K562 (cell line): Measurements from ENCODE around the gene ST3GAL5. TPM values are rescaled to one million over a fixed set of nuclear protein-coding genes. Genes with fewer than 3 reads are reported as not detected.

Experiments
- ATAC-seq: fragments of 200-7000 bp; cut with Tn5 transposase; 3 replicates; pipeline ENCODE4 v1.9.1; 2020; ENCODE audit warnings: moderate library complexity
- BruUV-seq: library from RNA; stranded (reverse); fragments of 400-500 nt; replicated peaks from 2 replicates; lab custom pipeline; 2021; lab: Mats Ljungman, UMichigan
- CTCF ChIA-PET: fragments of 300-600 bp; formaldehyde crosslinking; extraction: SDS; loops from one replicate; lab custom pipeline; 2021; ENCODE audit warnings: low intra/inter-chr PET ratio; lab: Yijun Ruan, JAX
- POLR2A ChIA-PET: fragments of 300-600, 350-650 bp; sonication (Branson Sonifier 250); formaldehyde crosslinking; extraction: SDS; loops from one replicate; lab custom pipeline; 2021; ENCODE audit warnings: antibody characterized with exemption, inconsistent platforms; lab: Yijun Ruan, JAX
- DNase-seq, 4 experiments: peaks; one replicate each; pipeline versions ENCODE4 v3.0.0 to v3.0.0-alpha.2; 2011 to 2018; ENCODE audit warnings: low spot score in 3 of 4, mixed read lengths in 3 of 4; ENCODE audit errors: extremely low read depth in 1 of 4
- FAIRE-seq: peaks from 2 replicates; lab custom pipeline; 2011; peaks lifted over from hg19 to GRCh38; lab: Jason Lieb, UNC
- H2AFZ ChIP-seq: 2 replicates; pipeline ENCODE4 v1.6.0; 2011; ENCODE audit warnings: low read depth, low read length, control low read depth, inconsistent platforms
- H3K27ac ChIP-seq: fragments of 200-600 bp; 3 replicates; pipeline ENCODE4 v1.8.0; 2011; ENCODE audit warnings: low read depth, mild to moderate bottlenecking, control low read depth, inconsistent platforms, low read length, moderate library complexity, mixed read lengths; ENCODE audit errors: extremely low read depth
- H3K27me3 ChIP-seq, 2 experiments: fragments of 300-600 bp in 1 of 2; 2 replicates in 1 of 2; 3 replicates in 1 of 2; pipeline versions ENCODE4 v1.6.0 to v1.8.0; 2011; ENCODE audit warnings: inconsistent platforms in 2 of 2, low read length in 2 of 2, mild to moderate bottlenecking in 1 of 2, mixed read lengths in 1 of 2, moderate library complexity in 1 of 2; ENCODE audit not compliant: control insufficient read depth in 2 of 2, insufficient read depth in 2 of 2
- H3K36me3 ChIP-seq: fragments of 300-600 bp; 3 replicates; pipeline ENCODE4 v1.8.0; 2011; ENCODE audit warnings: mild to moderate bottlenecking, low read length, inconsistent platforms; ENCODE audit not compliant: control insufficient read depth, insufficient read depth
- H3K4me1 ChIP-seq, 2 experiments: fragments of 200-600 bp in 1 of 2; replicated peaks in 1 of 2; 2 replicates in 1 of 2; 3 replicates in 1 of 2; pipeline versions ENCODE4 v1.5.1 to v1.8.0; 2011; ENCODE audit warnings: inconsistent platforms in 2 of 2, low read length in 2 of 2, mild to moderate bottlenecking in 1 of 2, mixed read lengths in 1 of 2, moderate library complexity in 1 of 2; ENCODE audit not compliant: control insufficient read depth in 2 of 2, insufficient read depth in 2 of 2
- H3K4me2 ChIP-seq: 2 replicates; pipeline ENCODE4 v1.6.1; 2011; ENCODE audit warnings: low read length, control low read depth, inconsistent platforms, mixed read lengths; ENCODE audit not compliant: insufficient read depth
- H3K4me3 ChIP-seq: fragments of 200-600 bp; sonication (generic), shearing (Covaris generic); 2 replicates; pipeline ENCODE4 v1.5.1; 2016; ENCODE audit warnings: control low read depth, inconsistent platforms
- H3K79me2 ChIP-seq: fragments of 200-600 bp; 3 replicates; pipeline ENCODE4 v1.8.0; 2011; ENCODE audit warnings: low read length, inconsistent platforms; ENCODE audit not compliant: control insufficient read depth, insufficient read depth
- H3K9ac ChIP-seq, 2 experiments: 2 replicates each; pipeline versions ENCODE4 v1.6.0 to v1.6.1; 2011; ENCODE audit warnings: low read depth in 2 of 2, low read length in 2 of 2, control low read depth in 1 of 2, inconsistent platforms in 1 of 2, mild to moderate bottlenecking in 1 of 2, mixed read lengths in 1 of 2; ENCODE audit not compliant: insufficient read depth in 1 of 2
- H3K9me1 ChIP-seq: one replicate; pipeline ENCODE4 v1.6.0; 2011; ENCODE audit warnings: inconsistent platforms, mild to moderate bottlenecking, low read length, moderate library complexity; ENCODE audit not compliant: control insufficient read depth, insufficient read depth
- H3K9me3 ChIP-seq: replicated peaks from 2 replicates; pipeline ENCODE4 v1.5.1; 2011; ENCODE audit warnings: low read depth, low read length, inconsistent platforms; ENCODE audit not compliant: control insufficient read depth, insufficient read depth
- H4K20me1 ChIP-seq: replicated peaks from 2 replicates; pipeline ENCODE4 v1.6.1; 2011; ENCODE audit warnings: low read length, inconsistent platforms, mixed read lengths; ENCODE audit not compliant: control insufficient read depth, insufficient read depth
- ARID4B ChIP-seq: sonication (generic); formaldehyde crosslinking; IDR thresholded peaks from 2 replicates; pipeline ENCODE4 v1.8.0; 2022; ENCODE audit warnings: mild to moderate bottlenecking, missing genetic modification reagents
- CTCF ChIP-seq, 3 experiments: IDR thresholded peaks in 2 of 3; conservative IDR thresholded peaks in 1 of 3; 2 replicates each; pipeline ENCODE4 v1.5.1; 2011 to 2012; ENCODE audit warnings: low read length in 3 of 3, mild to moderate bottlenecking in 3 of 3, control low read depth in 2 of 3, improper control_type of control experiment in 1 of 3, inconsistent platforms in 1 of 3, low read depth in 1 of 3, mixed read lengths in 1 of 3, moderate library complexity in 1 of 3; ENCODE audit not compliant: insufficient read depth in 2 of 3
- NR4A1 ChIP-seq, 2 experiments: fragments of 250-450 bp in 1 of 2; fragments of 450-650 bp in 1 of 2; sonication (Bioruptor Pico) in 1 of 2; IDR thresholded peaks; 2 replicates each; pipeline versions ENCODE4 v1.4.0 to v1.6.1; 2016 to 2020; ENCODE audit warnings: mild to moderate bottlenecking in 2 of 2, missing compliant biosample characterization in 1 of 2, missing genetic modification characterization in 1 of 2, moderate library complexity in 1 of 2
- PCBP2 ChIP-seq: fragments of 200-400 bp; formaldehyde crosslinking; IDR thresholded peaks from 2 replicates; pipeline ENCODE4 v1.6.1; 2018; ENCODE audit warnings: low read length, low read depth, mild to moderate bottlenecking, moderate library complexity; ENCODE audit not compliant: poor library complexity, severe bottlenecking
- PRDM10 ChIP-seq: fragments of 450-650 bp; IDR thresholded peaks from 2 replicates; pipeline ENCODE4 v1.6.1; 2018; ENCODE audit not compliant: partially characterized antibody
- RFX7 ChIP-seq: fragments of 250-450 bp; sonication (Bioruptor Pico); IDR thresholded peaks from 2 replicates; pipeline ENCODE4 v1.5.1; 2021; ENCODE audit warnings: mild to moderate bottlenecking
- ZBTB26 ChIP-seq: fragments of 450-650 bp; formaldehyde crosslinking; IDR thresholded peaks from 2 replicates; pipeline ENCODE4 v1.4.0; 2022; ENCODE audit warnings: missing genetic modification characterization
- ZBTB8A ChIP-seq: fragments of 450-650 bp; IDR thresholded peaks from 2 replicates; pipeline ENCODE4 v1.6.1; 2018; ENCODE audit warnings: mild to moderate bottlenecking, moderate library complexity; ENCODE audit not compliant: partially characterized antibody
- ZNF24 ChIP-seq: fragments of 450-650 bp; IDR thresholded peaks from 2 replicates; pipeline ENCODE4 v1.6.1; 2016
- WGBS: fragments of 100-300 bp; shearing (Covaris generic); methylation state at CpG from one replicate; pipeline ENCODE4 v1.1.6; 2016; ENCODE audit warnings: low coverage, mixed read lengths; ENCODE audit not compliant: insufficient coverage; ENCODE audit errors: missing lambda C conversion rate; 5-methylcytosine and 5-hydroxymethylcytosine counted together
- in situ Hi-C: fragments of 300-500 bp; cut with MboI; formaldehyde crosslinking; loops from 4 replicates; pipeline ENCODE4 v1.15.0; 2018; ENCODE audit warnings: inconsistent platforms, mixed read lengths
- intact Hi-C: fragments of 100-400 bp; cut with micrococcal nuclease; formaldehyde crosslinking; loops from 2 replicates; pipeline ENCODE4 v1.14.2; 2022
- polyA plus RNA-seq, 8 experiments: library from polyadenylated mRNA; depleted of rRNA in 4 of 8; stranded (reverse) in 5 of 8; unstranded in 3 of 8; fragments of >200 nt; fragmentation: Nextera tagmentation in 2 of 8; fragmentation: Illumina TruSeq in 1 of 8; extraction: Ambion mirVana in 2 of 8; extraction: Trizol in 1 of 8; gene quantifications; 2 replicates each; pipeline versions ENCODE4 v1.2.1 to v1.2.3, GENCODE V29; 2011 to 2014; ENCODE audit warnings: inconsistent platforms in 1 of 8, missing spikeins in 1 of 8
- total RNA-seq, 7 experiments: library from RNA; depleted of rRNA in 6 of 7; stranded (reverse); fragments of >200 nt in 6 of 7; fragmentation: Illumina TruSeq in 2 of 7; extraction: Trizol in 2 of 7; gene quantifications; 2 replicates each; pipeline versions ENCODE4 v1.2.1 to v1.2.3, GENCODE V29; 2011 to 2021; ENCODE audit warnings: low replicate concordance in 1 of 7

ST3GAL5 gene
- total and polyA plus RNA-seq, 9 of the 15 experiments (the other 6 are each of a cell fraction or from before 2014, with no cell fraction given): 1.6 to 10.0 (median 4.2) TPM

- H3K4me3 ChIP-seq: no peak overlapping the region
- DNase-seq (no peak), FAIRE-seq (no peak), ATAC-seq (no peak)
- H3K27ac ChIP-seq: no peak overlapping the region
- no peak overlapping the region for H2AFZ ChIP-seq
- peaks cover 6% of the 10 kb centered on the region for H3K9me1 ChIP-seq
- H3K4me1 ChIP-seq: peaks cover 7% of the 10 kb centered on the region in 2 experiments; a peak in 4 of 5 replicates
- ChIA-PET CTCF (no interaction called here), POLR2A (no interaction called here)
- H3K36me3 ChIP-seq: no peaks in the 10 kb centered on the region
- no peak overlapping the region for H3K4me2 ChIP-seq
- BruUV-seq: no TSS peak
- intact Hi-C loops: no loop called here
- H4K20me1 ChIP-seq: no peaks in the 10 kb centered on the region; the same call in 1 of the 2 replicates
- no peaks in the 10 kb centered on the region for H3K79me2 ChIP-seq
- WGBS: 17% methylated on average over 6 of the region's 6 CpGs
- in situ Hi-C loops: no loop called here
- H3K27me3 ChIP-seq: no peaks in the 10 kb centered on the region
- no peaks in the 10 kb centered on the region for H3K9me3 ChIP-seq
- H3K9ac ChIP-seq: peak overlapping the region in 1 of 2 experiments; percentile 24; a peak in 1 of 4 replicates
- TF ChIP-seq RFX7 (CRISPR knock-in tag): no peak
- TF ChIP-seq PCBP2: no peak
- no peak for TF ChIP-seq NR4A1 (CRISPR knock-in tag; IDR thresholded peaks at IDR 0.05)
- TF ChIP-seq NR4A1 (tag; IDR thresholded peaks at IDR 0.05): no peak
- no peak for TF ChIP-seq ARID4B (CRISPR knock-in tag)
- TF ChIP-seq CTCF (IDR thresholded peaks at IDR 0.05 in 2 of 3, conservative IDR thresholded peaks at IDR 0.05 in 1 of 3; ENCODE audit: insufficient read depth in 2 of 3, low read depth in 1 of 3, low read length in 3 of 3): no peak
- TF ChIP-seq PRDM10: no peak
- TF ChIP-seq ZBTB8A: no peak
- no peak for TF ChIP-seq ZBTB26
- no peak for TF ChIP-seq ZNF24
Measured at GRCh38 chr2:85871494-85872164, 17.2 kb downstream of the ST3GAL5 start.
